K562 (cell line): Measurements from ENCODE around the gene ACADM. TPM values are rescaled to one million over a fixed set of nuclear protein-coding genes. Genes with fewer than 3 reads are reported as not detected.
A peak's percentile ranks its signal among the peaks of the same experiment; 100 is the strongest.

Source experiments
- CHAMP1 ChIP-seq: fragments of 450-650 bp; IDR thresholded peaks from 2 replicates; pipeline ENCODE4 v1.6.1; 2016; ENCODE audit warnings: mild to moderate bottlenecking
- FOXP1 ChIP-seq: sonication (generic); formaldehyde crosslinking; IDR thresholded peaks from 2 replicates; pipeline ENCODE4 v1.8.0; 2022; ENCODE audit warnings: mild to moderate bottlenecking, missing genetic modification reagents
- HNRNPLL ChIP-seq: fragments of 200-400 bp; formaldehyde crosslinking; IDR thresholded peaks from 2 replicates; pipeline ENCODE4 v1.6.1; 2017; ENCODE audit warnings: low read length, low read depth, mild to moderate bottlenecking; ENCODE audit not compliant: poor library complexity, severe bottlenecking
- JUN ChIP-seq, 2 experiments: sonication (generic) in 1 of 2; formaldehyde crosslinking in 1 of 2; IDR thresholded peaks; 2 replicates each; pipeline versions ENCODE4 v1.6.1 to v1.8.0; 2012 to 2022; ENCODE audit warnings: borderline replicate concordance in 2 of 2, mild to moderate bottlenecking in 2 of 2, improper control_type of control experiment in 1 of 2, low read depth in 1 of 2, low read length in 1 of 2, missing genetic modification reagents in 1 of 2
- L3MBTL2 ChIP-seq: fragments of 450-650 bp; IDR thresholded peaks from 2 replicates; pipeline ENCODE4 v1.6.1; 2016; ENCODE audit warnings: mild to moderate bottlenecking, moderate library complexity
- PCBP1 ChIP-seq: fragments of 200-400 bp; formaldehyde crosslinking; IDR thresholded peaks from 2 replicates; pipeline ENCODE4 v1.6.1; 2018; ENCODE audit warnings: mild to moderate bottlenecking, low read depth, low read length; ENCODE audit not compliant: poor library complexity, severe bottlenecking
- PHF20 ChIP-seq: fragments of 450-650 bp; IDR thresholded peaks from 2 replicates; pipeline ENCODE4 v1.6.1; 2018; ENCODE audit not compliant: partially characterized antibody
- PML ChIP-seq: IDR thresholded peaks from 2 replicates; pipeline ENCODE4 v1.6.1; 2012; ENCODE audit warnings: low read length, inconsistent platforms
- RAD21 ChIP-seq, 2 experiments: fragments of 250-450 bp in 1 of 2; fragments of 450-650 bp in 1 of 2; sonication (Bioruptor Pico) in 1 of 2; formaldehyde crosslinking in 1 of 2; IDR thresholded peaks in 1 of 2; conservative IDR thresholded peaks in 1 of 2; 2 replicates each; pipeline versions ENCODE4 v1.4.0 to v1.8.0; 2020 to 2022; ENCODE audit warnings: mild to moderate bottlenecking in 2 of 2, moderate library complexity in 1 of 2
- RBFOX2 ChIP-seq: fragments of 200-400 bp; formaldehyde crosslinking; IDR thresholded peaks from 2 replicates; pipeline ENCODE4 v1.6.1; 2017; ENCODE audit warnings: low read depth, mild to moderate bottlenecking, low read length, moderate library complexity
- RCOR1 ChIP-seq, 2 experiments: IDR thresholded peaks; 2 replicates each; pipeline ENCODE4 v1.6.1; 2012; ENCODE audit warnings: low read depth in 2 of 2, low read length in 2 of 2, borderline replicate concordance in 1 of 2, improper control_type of control experiment in 1 of 2
- SMARCC2 ChIP-seq: fragments of 450-650 bp; IDR thresholded peaks from 2 replicates; pipeline ENCODE4 v1.6.1; 2017; ENCODE audit warnings: antibody characterized with exemption, moderate library complexity, mild to moderate bottlenecking, low read depth
- SNRNP70 ChIP-seq: fragments of 200-400 bp; formaldehyde crosslinking; optimal IDR thresholded peaks from 2 replicates; pipeline ENCODE3; 2017; ENCODE audit warnings: low read depth, low read length
- WHSC1 ChIP-seq: IDR thresholded peaks from one replicate; pipeline ENCODE4 v1.6.1; 2012; ENCODE audit warnings: low read length, control low read depth, inconsistent platforms
- ZC3H8 ChIP-seq: fragments of 450-650 bp; IDR thresholded peaks from 2 replicates; pipeline ENCODE4 v1.6.1; 2017
- ZFPM2 ChIP-seq: fragments of 250-450 bp; sonication (Bioruptor Pico); IDR thresholded peaks from 2 replicates; pipeline ENCODE4 v1.5.1; 2022; ENCODE audit warnings: mild to moderate bottlenecking
- ZNF253 ChIP-seq: fragments of 250-450 bp; sonication (Bioruptor Pico); conservative IDR thresholded peaks from 2 replicates; pipeline ENCODE4 v1.6.1; 2021; ENCODE audit warnings: mild to moderate bottlenecking
- ZNF277 ChIP-seq: fragments of 250-450 bp; sonication (Bioruptor Pico); IDR thresholded peaks from 2 replicates; pipeline ENCODE4 v1.8.0; 2022; ENCODE audit warnings: inconsistent platforms, mild to moderate bottlenecking, moderate library complexity, borderline replicate concordance
- ZNF354B ChIP-seq: fragments of 250-450 bp; sonication (Bioruptor Pico); IDR thresholded peaks from 2 replicates; pipeline ENCODE4 v1.4.0; 2020
- ZNF561 ChIP-seq: fragments of 450-650 bp; formaldehyde crosslinking; conservative IDR thresholded peaks from 2 replicates; pipeline ENCODE4 v1.4.0; 2020; ENCODE audit warnings: mild to moderate bottlenecking, moderate library complexity
- polyA plus RNA-seq, 8 experiments: library from polyadenylated mRNA; depleted of rRNA in 4 of 8; stranded (reverse) in 5 of 8; unstranded in 3 of 8; fragments of >200 nt; fragmentation: Nextera tagmentation in 2 of 8; fragmentation: Illumina TruSeq in 1 of 8; extraction: Ambion mirVana in 2 of 8; extraction: Trizol in 1 of 8; gene quantifications; 2 replicates each; pipeline versions ENCODE4 v1.2.1 to v1.2.3, GENCODE V29; 2011 to 2014; ENCODE audit warnings: inconsistent platforms in 1 of 8, missing spikeins in 1 of 8
- total RNA-seq, 7 experiments: library from RNA; depleted of rRNA in 6 of 7; stranded (reverse); fragments of >200 nt in 6 of 7; fragmentation: Illumina TruSeq in 2 of 7; extraction: Trizol in 2 of 7; gene quantifications; 2 replicates each; pipeline versions ENCODE4 v1.2.1 to v1.2.3, GENCODE V29; 2011 to 2021; ENCODE audit warnings: low replicate concordance in 1 of 7
- TF ChIP-seq, protein P1 (sequence below), 2 experiments: fragments of 250-450 bp in 1 of 2; fragments of 450-650 bp in 1 of 2; sonication (Bioruptor Pico) in 1 of 2; IDR thresholded peaks; 2 replicates each; pipeline versions ENCODE4 v1.6.1 to v1.8.0; 2016 to 2021; ENCODE audit warnings: mild to moderate bottlenecking in 2 of 2, moderate library complexity in 2 of 2, missing compliant biosample characterization in 1 of 2, missing genetic modification characterization in 1 of 2
- TF ChIP-seq, protein P2 (sequence below): fragments of 450-650 bp; conservative IDR thresholded peaks from 2 replicates; pipeline ENCODE4 v1.6.1; 2016; ENCODE audit warnings: missing genetic modification characterization, low read depth, mild to moderate bottlenecking, missing compliant biosample characterization, moderate library complexity
- TF ChIP-seq, protein P3 (sequence below): sonication (generic); IDR thresholded peaks from 2 replicates; pipeline ENCODE4 v1.6.1; 2016

The ACADM gene
- total and polyA plus RNA-seq, 9 of the 15 experiments (the other 6 are each of a cell fraction or from before 2014, with no cell fraction given) = 82.5 to 156 (median 123) TPM

DNA sequence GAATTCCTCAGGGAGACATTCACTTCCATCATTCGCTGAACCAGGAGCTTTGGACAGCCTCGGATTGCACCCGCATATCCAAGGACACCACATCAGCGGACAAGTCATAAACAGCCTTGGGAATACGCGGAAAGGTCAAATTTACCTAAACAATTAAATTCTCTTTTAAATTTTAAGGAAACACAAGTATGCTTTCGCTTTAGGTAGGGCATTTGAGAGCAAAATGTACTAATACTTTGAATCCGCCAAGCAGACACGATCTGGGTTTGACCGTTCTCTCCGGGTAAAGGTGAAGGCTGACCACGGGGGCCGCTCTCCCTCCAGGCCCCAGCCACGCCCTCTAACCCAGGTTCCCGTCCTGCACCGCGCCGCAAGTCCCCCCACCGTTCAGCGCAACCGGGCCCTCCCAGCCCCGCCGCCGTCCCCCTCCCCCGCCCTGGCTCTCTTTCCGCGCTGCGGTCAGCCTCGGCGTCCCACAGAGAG lies 479 bp upstream of the ACADM start (continued):
- no peak for TF ChIP-seq RCOR1 (IDR thresholded peaks at IDR 0.05; ENCODE audit: borderline replicate concordance in 1 of 2, low read depth in 2 of 2, low read length in 2 of 2)
- TF ChIP-seq, protein P1, sequence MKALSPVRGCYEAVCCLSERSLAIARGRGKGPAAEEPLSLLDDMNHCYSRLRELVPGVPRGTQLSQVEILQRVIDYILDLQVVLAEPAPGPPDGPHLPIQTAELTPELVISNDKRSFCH (CRISPR knock-in tag; IDR thresholded peaks at IDR 0.05) = no peak
- TF ChIP-seq, protein P1 (tag; IDR thresholded peaks at IDR 0.05) = peak; percentile 51; the same call in 1 of the 2 replicates
- TF ChIP-seq RBFOX2 = no peak
- TF ChIP-seq, protein P2, sequence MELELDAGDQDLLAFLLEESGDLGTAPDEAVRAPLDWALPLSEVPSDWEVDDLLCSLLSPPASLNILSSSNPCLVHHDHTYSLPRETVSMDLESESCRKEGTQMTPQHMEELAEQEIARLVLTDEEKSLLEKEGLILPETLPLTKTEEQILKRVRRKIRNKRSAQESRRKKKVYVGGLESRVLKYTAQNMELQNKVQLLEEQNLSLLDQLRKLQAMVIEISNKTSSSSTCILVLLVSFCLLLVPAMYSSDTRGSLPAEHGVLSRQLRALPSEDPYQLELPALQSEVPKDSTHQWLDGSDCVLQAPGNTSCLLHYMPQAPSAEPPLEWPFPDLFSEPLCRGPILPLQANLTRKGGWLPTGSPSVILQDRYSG (tag) = no peak
- TF ChIP-seq FOXP1 (CRISPR knock-in tag) = no peak
- no peak for TF ChIP-seq RAD21 (CRISPR knock-in tag; conservative IDR thresholded peaks at IDR 0.05 in 1 of 2, IDR thresholded peaks at IDR 0.05 in 1 of 2)
- no peak for TF ChIP-seq WHSC1
- no peak for TF ChIP-seq SNRNP70
- TF ChIP-seq ZNF354B = no peak
- no peak for TF ChIP-seq ZNF561 (CRISPR knock-in tag)
- TF ChIP-seq, protein P3, sequence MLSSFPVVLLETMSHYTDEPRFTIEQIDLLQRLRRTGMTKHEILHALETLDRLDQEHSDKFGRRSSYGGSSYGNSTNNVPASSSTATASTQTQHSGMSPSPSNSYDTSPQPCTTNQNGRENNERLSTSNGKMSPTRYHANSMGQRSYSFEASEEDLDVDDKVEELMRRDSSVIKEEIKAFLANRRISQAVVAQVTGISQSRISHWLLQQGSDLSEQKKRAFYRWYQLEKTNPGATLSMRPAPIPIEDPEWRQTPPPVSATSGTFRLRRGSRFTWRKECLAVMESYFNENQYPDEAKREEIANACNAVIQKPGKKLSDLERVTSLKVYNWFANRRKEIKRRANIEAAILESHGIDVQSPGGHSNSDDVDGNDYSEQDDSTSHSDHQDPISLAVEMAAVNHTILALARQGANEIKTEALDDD = no peak
- no peak for TF ChIP-seq SMARCC2
- no peak for TF ChIP-seq ZNF277 (CRISPR knock-in tag)
- no peak for TF ChIP-seq ZFPM2 (CRISPR knock-in tag)
- TF ChIP-seq ZC3H8 = no peak
- peak; percentile 72 for TF ChIP-seq L3MBTL2
- TF ChIP-seq PCBP1 = no peak
- peak; percentile 41 for TF ChIP-seq PHF20
- TF ChIP-seq PML = 0 out of 2 replicates have a peak, but pooled peaks have one; percentile 42
- TF ChIP-seq CHAMP1 = no peak
- no peak for TF ChIP-seq JUN (IDR thresholded peaks at IDR 0.05; ENCODE audit: borderline replicate concordance, low read depth, low read length)
- TF ChIP-seq JUN (CRISPR knock-in tag; IDR thresholded peaks at IDR 0.05; ENCODE audit: borderline replicate concordance) = no peak
- no peak for TF ChIP-seq ZNF253
- TF ChIP-seq HNRNPLL = no peak
